ENCODE results near the gene AP2M1. TPM values are rescaled to one million over a fixed set of nuclear protein-coding genes. Genes with fewer than 3 reads are reported as not detected.

AP2M1 gene
- total RNA-seq, 1 donor from 2014 or later = 274 TPM

- DNase-seq (ENCODE audit: low read depth) = no peak
- TF ChIP-seq CTCF (conservative IDR thresholded peaks at IDR 0.05; ENCODE audit: low read depth, low read length) = no peak
- no peak overlapping the region for H3K4me3 ChIP-seq (ENCODE audit: low read depth, low read length)
These were observed 19.4 kb downstream of the AP2M1 start for GRCh38 chr3:184193991-184194539.

- TF ChIP-seq CTCF (conservative IDR thresholded peaks at IDR 0.05; ENCODE audit: low read depth, low read length) = no peak
- no peak overlapping the region for H3K4me3 ChIP-seq (ENCODE audit: low read depth, low read length)
- no peak for DNase-seq (ENCODE audit: low read depth)
These were observed 21.9 kb downstream of the AP2M1 start for GRCh38 chr3:184196536-184196935.

- no peak overlapping the region for H3K4me3 ChIP-seq (ENCODE audit: low read depth, low read length)
- DNase-seq (ENCODE audit: low read depth) = no peak
- no peak for TF ChIP-seq CTCF (conservative IDR thresholded peaks at IDR 0.05; ENCODE audit: low read depth, low read length)
These were observed 23.9 kb downstream of the AP2M1 start for GRCh38 chr3:184198509-184198908.

DNA sequence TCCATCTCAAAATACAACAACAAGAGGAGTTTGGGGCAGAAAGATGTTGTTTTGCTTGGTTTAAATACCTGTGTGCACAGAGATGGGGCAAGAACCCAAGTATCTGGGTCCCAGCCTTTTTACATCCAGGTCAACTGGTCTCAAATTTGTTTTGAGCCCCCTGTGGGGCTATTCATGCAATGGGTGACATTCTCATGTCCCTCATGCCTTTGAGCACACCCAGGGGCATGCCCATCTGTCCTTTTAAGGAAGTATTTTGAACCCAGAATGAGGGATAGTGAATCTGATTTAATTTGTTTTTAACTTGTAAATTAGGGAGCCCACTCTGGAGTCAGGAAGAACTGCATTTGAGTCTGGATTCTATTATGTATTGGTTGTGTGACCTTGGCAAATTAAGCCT is 26.2 kb downstream of the AP2M1 start:
- DNase-seq (ENCODE audit: low read depth) = no peak
- H3K4me3 ChIP-seq (ENCODE audit: low read depth, low read length) = no peak overlapping the region
- TF ChIP-seq CTCF (conservative IDR thresholded peaks at IDR 0.05; ENCODE audit: low read depth, low read length) = no peak

DNA sequence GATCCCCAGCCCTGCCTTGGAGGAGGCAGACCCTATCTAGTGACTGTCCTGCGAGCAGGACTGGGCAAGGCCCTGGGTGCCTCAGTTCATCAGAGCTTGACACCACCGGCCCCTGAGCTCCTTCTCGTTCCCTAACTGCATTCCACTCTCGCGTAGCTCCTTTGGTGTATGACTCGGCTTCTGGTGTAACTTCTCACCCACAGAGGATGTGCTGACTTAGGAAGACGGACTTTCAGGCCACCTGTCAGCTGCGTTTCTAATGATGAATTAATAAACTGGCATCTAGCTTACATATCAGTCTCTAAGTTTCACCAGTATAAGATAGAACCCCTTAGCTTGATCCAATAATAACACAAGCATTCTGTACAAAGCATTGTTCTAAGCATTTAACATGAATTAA is 28.9 kb downstream of the AP2M1 start:
- no peak for DNase-seq (ENCODE audit: low read depth)

GRCh38 chr3:184209146-184209923 is 34.7 kb downstream of the AP2M1 start:
- H3K4me3 ChIP-seq (ENCODE audit: low read depth, low read length) = no peak overlapping the region
- DNase-seq (ENCODE audit: low read depth) = no peak
- TF ChIP-seq CTCF (conservative IDR thresholded peaks at IDR 0.05; ENCODE audit: low read depth, low read length) = no peak

More for the DNA sequence above, 28.9 kb downstream of the AP2M1 start:
- no peak for TF ChIP-seq CTCF (conservative IDR thresholded peaks at IDR 0.05; ENCODE audit: low read depth, low read length)
- H3K4me3 ChIP-seq (ENCODE audit: low read depth, low read length) = no peak overlapping the region

- no peak for TF ChIP-seq CTCF (conservative IDR thresholded peaks at IDR 0.05; ENCODE audit: low read depth, low read length)
- no peak overlapping the region for H3K4me3 ChIP-seq (ENCODE audit: low read depth, low read length)
- no peak for DNase-seq (ENCODE audit: low read depth)
These were observed 36.6 kb downstream of the AP2M1 start for GRCh38 chr3:184211297-184211696.

Data from epithelial cell of proximal tubule (primary cell).